ENCODE data around the gene PPFIBP1.
"Not testable (repeated sequence)": the region's sequence is repeated elsewhere in the genome, so short reads cannot be mapped to it uniquely, and the experiment has no call there.

DNA sequence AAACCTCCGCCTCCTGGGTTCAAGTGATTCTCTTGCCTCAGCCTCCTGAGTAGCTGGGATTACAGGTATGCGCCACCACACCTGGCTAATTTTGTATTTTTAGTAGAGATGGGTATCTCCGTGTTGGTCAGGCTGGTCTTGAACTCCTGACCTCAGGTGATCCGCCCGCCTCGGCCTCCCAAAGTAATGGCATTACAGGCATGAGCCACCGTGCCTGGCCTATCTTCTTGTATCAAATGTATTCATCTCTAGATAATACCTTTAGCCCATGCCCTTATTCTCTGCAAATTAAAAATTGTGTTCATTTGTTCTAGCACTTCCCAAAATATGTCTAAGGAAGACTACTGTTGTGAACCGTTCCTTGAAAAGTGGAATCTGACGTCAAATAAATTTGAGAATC lies 210.3 kb downstream of the PPFIBP1 start:
- TF ChIP-seq, protein P1, sequence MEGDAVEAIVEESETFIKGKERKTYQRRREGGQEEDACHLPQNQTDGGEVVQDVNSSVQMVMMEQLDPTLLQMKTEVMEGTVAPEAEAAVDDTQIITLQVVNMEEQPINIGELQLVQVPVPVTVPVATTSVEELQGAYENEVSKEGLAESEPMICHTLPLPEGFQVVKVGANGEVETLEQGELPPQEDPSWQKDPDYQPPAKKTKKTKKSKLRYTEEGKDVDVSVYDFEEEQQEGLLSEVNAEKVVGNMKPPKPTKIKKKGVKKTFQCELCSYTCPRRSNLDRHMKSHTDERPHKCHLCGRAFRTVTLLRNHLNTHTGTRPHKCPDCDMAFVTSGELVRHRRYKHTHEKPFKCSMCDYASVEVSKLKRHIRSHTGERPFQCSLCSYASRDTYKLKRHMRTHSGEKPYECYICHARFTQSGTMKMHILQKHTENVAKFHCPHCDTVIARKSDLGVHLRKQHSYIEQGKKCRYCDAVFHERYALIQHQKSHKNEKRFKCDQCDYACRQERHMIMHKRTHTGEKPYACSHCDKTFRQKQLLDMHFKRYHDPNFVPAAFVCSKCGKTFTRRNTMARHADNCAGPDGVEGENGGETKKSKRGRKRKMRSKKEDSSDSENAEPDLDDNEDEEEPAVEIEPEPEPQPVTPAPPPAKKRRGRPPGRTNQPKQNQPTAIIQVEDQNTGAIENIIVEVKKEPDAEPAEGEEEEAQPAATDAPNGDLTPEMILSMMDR (IDR thresholded peaks at IDR 0.05) = not testable (repeated sequence)
- TF ChIP-seq POLR2A (IDR thresholded peaks at IDR 0.05) = not testable (repeated sequence)
